NCI-H2171 (cell line): Measurements from ENCODE around the gene NPEPL1.

ENCODE experiments used
- DNase-seq: peaks from one replicate; lab custom pipeline; 2025; lab: John Stamatoyannopoulos, UW

NPEPL1 gene

GRCh38 chr20:58657986-58658385, 34.6 kb upstream of the NPEPL1 start:
- DNase-seq = no peak

GRCh38 chr20:58658760-58659159, 33.8 kb upstream of the NPEPL1 start:
- DNase-seq = no peak

GRCh38 chr20:58659841-58660240, 32.8 kb upstream of the NPEPL1 start:
- DNase-seq = no peak

GRCh38 chr20:58660855-58661597, 31.6 kb upstream of the NPEPL1 start:
- no peak for DNase-seq

GRCh38 chr20:58661598-58662473, 30.8 kb upstream of the NPEPL1 start:
- DNase-seq = no peak

- no peak for DNase-seq
Observed at GRCh38 chr20:58664331-58664730, 28.3 kb upstream of the NPEPL1 start.

- no peak for DNase-seq
Observed at GRCh38 chr20:58664883-58665282, 27.7 kb upstream of the NPEPL1 start.

- no peak for DNase-seq
Observed at GRCh38 chr20:58665606-58666005, 27.0 kb upstream of the NPEPL1 start.

GRCh38 chr20:58666702-58667101, 25.9 kb upstream of the NPEPL1 start:
- no peak for DNase-seq

- DNase-seq = no peak
Observed at GRCh38 chr20:58667975-58668374, 24.6 kb upstream of the NPEPL1 start.

- no peak for DNase-seq
Observed at GRCh38 chr20:58668901-58669286, 23.7 kb upstream of the NPEPL1 start.

- no peak for DNase-seq
Observed at GRCh38 chr20:58669287-58670006, 23.2 kb upstream of the NPEPL1 start.

- no peak for DNase-seq
Observed at GRCh38 chr20:58670102-58670501, 22.5 kb upstream of the NPEPL1 start.

- DNase-seq = no peak
Observed at GRCh38 chr20:58670659-58671058, 21.9 kb upstream of the NPEPL1 start.

GRCh38 chr20:58673119-58673518, 19.5 kb upstream of the NPEPL1 start:
- DNase-seq = no peak

GRCh38 chr20:58675146-58675584, 17.4 kb upstream of the NPEPL1 start:
- DNase-seq = no peak

GRCh38 chr20:58675641-58676040, 17.0 kb upstream of the NPEPL1 start:
- no peak for DNase-seq

- DNase-seq = no peak
Observed at GRCh38 chr20:58676161-58676560, 16.4 kb upstream of the NPEPL1 start.

- no peak for DNase-seq
Observed at GRCh38 chr20:58677079-58677604, 15.5 kb upstream of the NPEPL1 start.

- DNase-seq = no peak
Observed at GRCh38 chr20:58677808-58678207, 14.8 kb upstream of the NPEPL1 start.

- no peak for DNase-seq
Observed at GRCh38 chr20:58678806-58679205, 13.8 kb upstream of the NPEPL1 start.
